ENCODE results near the gene ATP13A1. TPM values are rescaled to one million over a fixed set of nuclear protein-coding genes. Genes with fewer than 3 reads are reported as not detected.

Gene ATP13A1
- total and polyA plus RNA-seq, 2 donors (not counting 3 experiments of a cell fraction or from before 2014, with no cell fraction given), result 36.9 to 48.7 TPM

GRCh38 chr19:19632661-19633060 is 30.8 kb downstream of the ATP13A1 start:
- dilution Hi-C loops (cut with MboI; ENCODE audit: extremely low pct_ligation_motif_present, low sequenced_read_pairs) (no loop called here), intact Hi-C loops (cut with micrococcal nuclease) (no loop called here)
- POLR2A ChIA-PET, result no interaction called here
- no peaks in the 10 kb centered on the region for H3K79me2 ChIP-seq (ENCODE audit: control insufficient read depth, insufficient read depth, low read length)
- no peak overlapping the region for H3K4me2 ChIP-seq (ENCODE audit: insufficient read depth, low read length)
- no peaks in the 10 kb centered on the region for H4K20me1 ChIP-seq (replicated peaks; ENCODE audit: control insufficient read depth, extremely low read depth, insufficient read depth, low read length)
- H3K9me1 ChIP-seq (replicated peaks; ENCODE audit: control insufficient read depth, extremely low read depth, insufficient read depth, low read length), result no peaks in the 10 kb centered on the region
- no peak overlapping the region for H3K4me3 ChIP-seq (replicated peaks in 1 of 3; ENCODE audit: insufficient read depth in 1 of 3, low read depth in 1 of 3, low read length in 3 of 3)
- DNase-seq (ENCODE audit: low read depth, low spot score) (no peak), FAIRE-seq (no peak)
- no peaks in the 10 kb centered on the region for H3K4me1 ChIP-seq (ENCODE audit: control insufficient read depth, extremely low read depth, insufficient read depth, low read length)
- H3K36me3 ChIP-seq (ENCODE audit: control insufficient read depth in 2 of 2, extremely low read depth in 1 of 2, insufficient read depth in 2 of 2, low read length in 2 of 2), result peaks cover 3 to 18% of the 10 kb centered on the region in 2 experiments
- no peak overlapping the region for H3K9ac ChIP-seq (replicated peaks; ENCODE audit: extremely low read depth, insufficient read depth, low read length)
- peaks cover 0 to 2% of the 10 kb centered on the region in 2 experiments for H3K27me3 ChIP-seq (ENCODE audit: control insufficient read depth in 2 of 2, insufficient read depth in 2 of 2, low read length in 2 of 2)
- no peak overlapping the region for H3K27ac ChIP-seq (ENCODE audit: insufficient read depth, low read depth, low read length)
- no peak overlapping the region for H2AFZ ChIP-seq (ENCODE audit: low read depth, low read length)
- no peaks in the 10 kb centered on the region for H3K9me3 ChIP-seq (replicated peaks; ENCODE audit: control insufficient read depth, insufficient read depth, low read length)
- CTCF ChIA-PET, result interaction anchor here (0.5 to 1.0 kb wide), 2 partner anchors 11 to 245 kb away, joined by 3 read pairs; partner anchors contain the start of gene GMIP
- TF ChIP-seq MYC (IDR thresholded peaks at IDR 0.05; ENCODE audit: low read depth, low read length), result no peak
- TF ChIP-seq FOS (IDR thresholded peaks at IDR 0.05; ENCODE audit: borderline replicate concordance, insufficient read depth, low read length), result no peak
- TF ChIP-seq, protein P1, sequence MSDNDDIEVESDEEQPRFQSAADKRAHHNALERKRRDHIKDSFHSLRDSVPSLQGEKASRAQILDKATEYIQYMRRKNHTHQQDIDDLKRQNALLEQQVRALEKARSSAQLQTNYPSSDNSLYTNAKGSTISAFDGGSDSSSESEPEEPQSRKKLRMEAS (IDR thresholded peaks at IDR 0.05; ENCODE audit: insufficient read depth, insufficient read length), result no peak
- TF ChIP-seq EZH2 (IDR thresholded peaks at IDR 0.05; ENCODE audit: borderline replicate concordance, low read depth, low read length, severe bottlenecking), result no peak
- TF ChIP-seq JUN (IDR thresholded peaks at IDR 0.05; ENCODE audit: borderline replicate concordance, insufficient read depth, insufficient read length, low read depth), result no peak
- no TSS peak for BruUV-seq (replicated peaks)

DNA sequence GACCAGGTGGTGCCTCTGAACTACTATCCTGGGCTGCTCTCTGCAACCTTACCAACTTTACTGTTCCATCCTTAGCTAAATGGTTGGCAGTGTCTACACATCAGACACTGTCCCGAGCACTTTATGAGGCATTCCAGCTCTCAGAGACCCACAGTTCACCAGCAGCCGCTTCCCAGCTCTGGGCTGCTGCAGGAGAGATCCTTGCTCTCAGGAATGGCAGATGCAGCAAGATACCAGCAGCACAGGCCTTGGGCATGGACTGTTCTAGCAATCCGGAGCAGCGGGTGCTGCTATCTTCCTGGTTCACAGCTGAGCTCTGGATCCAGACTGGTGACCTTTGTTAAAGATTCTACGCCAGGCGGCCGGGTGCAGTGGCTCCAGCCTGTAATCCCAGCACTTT is 32.1 kb downstream of the ATP13A1 start:
- Histone ChIP-seq H3K9ac (replicated peaks; ENCODE audit: extremely low read depth, insufficient read depth, low read length) (no peak overlapping the region), H3K27ac (ENCODE audit: insufficient read depth, low read depth, low read length) (no peak overlapping the region), H3K9me1 (replicated peaks; ENCODE audit: control insufficient read depth, extremely low read depth, insufficient read depth, low read length) (no peaks in the 10 kb centered on the region), H3K4me1 (ENCODE audit: control insufficient read depth, extremely low read depth, insufficient read depth, low read length) (no peaks in the 10 kb centered on the region), H2AFZ (ENCODE audit: low read depth, low read length) (no peak overlapping the region), H3K4me2 (ENCODE audit: insufficient read depth, low read length) (no peak overlapping the region), H3K27me3 (ENCODE audit: control insufficient read depth in 2 of 2, insufficient read depth in 2 of 2, low read length in 2 of 2) (peaks cover 0 to 6% of the 10 kb centered on the region in 2 experiments), H3K36me3 (ENCODE audit: control insufficient read depth in 2 of 2, extremely low read depth in 1 of 2, insufficient read depth in 2 of 2, low read length in 2 of 2) (peaks cover 3 to 18% of the 10 kb centered on the region in 2 experiments), H4K20me1 (replicated peaks; ENCODE audit: control insufficient read depth, extremely low read depth, insufficient read depth, low read length) (no peaks in the 10 kb centered on the region), H3K9me3 (replicated peaks; ENCODE audit: control insufficient read depth, insufficient read depth, low read length) (no peaks in the 10 kb centered on the region), H3K79me2 (ENCODE audit: control insufficient read depth, insufficient read depth, low read length) (no peaks in the 10 kb centered on the region), H3K4me3 (replicated peaks in 1 of 3; ENCODE audit: insufficient read depth in 1 of 3, low read depth in 1 of 3, low read length in 3 of 3) (no peak overlapping the region)
- intact Hi-C loops (cut with micrococcal nuclease), result no loop called here
- ChIA-PET POLR2A (no interaction called here), CTCF (interaction anchor here (1.1 kb wide), 1 partner anchor 79 kb away, joined by 3 read pairs; no protein-coding TSS in a partner anchor)
- FAIRE-seq (no peak), DNase-seq (ENCODE audit: low read depth, low spot score) (no peak)
- dilution Hi-C loops (cut with MboI; ENCODE audit: extremely low pct_ligation_motif_present, low sequenced_read_pairs), result no loop called here
- TF ChIP-seq POLR2AphosphoS5 (IDR thresholded peaks at IDR 0.05; ENCODE audit: insufficient read depth, low read depth, low read length), result no peak
- no peak for TF ChIP-seq GATA2 (IDR thresholded peaks at IDR 0.05; ENCODE audit: insufficient read depth, insufficient read length, low read depth, low read length)
- no peak for TF ChIP-seq EZH2 (IDR thresholded peaks at IDR 0.05; ENCODE audit: borderline replicate concordance, low read depth, low read length, severe bottlenecking)
- TF ChIP-seq FOS (IDR thresholded peaks at IDR 0.05; ENCODE audit: borderline replicate concordance, insufficient read depth, low read length), result no peak
- no peak for TF ChIP-seq JUN (IDR thresholded peaks at IDR 0.05; ENCODE audit: borderline replicate concordance, insufficient read depth, insufficient read length, low read depth)
- TF ChIP-seq, protein P1 (IDR thresholded peaks at IDR 0.05; ENCODE audit: insufficient read depth, insufficient read length), result no peak
- no peak for TF ChIP-seq POLR2A (IDR thresholded peaks at IDR 0.05; ENCODE audit: low read depth, low read length)
- TF ChIP-seq MYC (IDR thresholded peaks at IDR 0.05; ENCODE audit: low read depth, low read length), result no peak
- no peak for TF ChIP-seq CTCF (IDR thresholded peaks at IDR 0.05; ENCODE audit: extremely low read depth in 1 of 2, insufficient read depth in 1 of 2, low read depth in 1 of 2, low read length in 2 of 2)
- no TSS peak for BruUV-seq (replicated peaks)
